Jurkat, Clone E6-1 (cell line): ENCODE measurements around the gene CD109. TPM values are rescaled to one million over a fixed set of nuclear protein-coding genes. Genes with fewer than 3 reads are reported as not detected.
"Not testable (repeated sequence)": the region's sequence is repeated elsewhere in the genome, so short reads cannot be mapped to it uniquely, and the experiment has no call there.

Experiments used
- DNase-seq: peaks from one replicate; pipeline ENCODE4 v3.0.0-alpha.2; 2011; ENCODE audit warnings: low read depth, low spot score
- H3K4me3 ChIP-seq: 2 replicates; pipeline ENCODE4 v1.5.1; 2011; ENCODE audit warnings: mild to moderate bottlenecking, low read length, control low read depth, moderate library complexity
- polyA plus RNA-seq: library from polyadenylated mRNA; unstranded; fragments of >200 nt; gene quantifications from one replicate; pipeline ENCODE4 v1.2.1, GENCODE V29; 2012; ENCODE audit warnings: missing spikeins; ENCODE audit not compliant: insufficient read length, insufficient read depth

CD109 gene
- 2.8 TPM for polyA plus RNA-seq

DNA sequence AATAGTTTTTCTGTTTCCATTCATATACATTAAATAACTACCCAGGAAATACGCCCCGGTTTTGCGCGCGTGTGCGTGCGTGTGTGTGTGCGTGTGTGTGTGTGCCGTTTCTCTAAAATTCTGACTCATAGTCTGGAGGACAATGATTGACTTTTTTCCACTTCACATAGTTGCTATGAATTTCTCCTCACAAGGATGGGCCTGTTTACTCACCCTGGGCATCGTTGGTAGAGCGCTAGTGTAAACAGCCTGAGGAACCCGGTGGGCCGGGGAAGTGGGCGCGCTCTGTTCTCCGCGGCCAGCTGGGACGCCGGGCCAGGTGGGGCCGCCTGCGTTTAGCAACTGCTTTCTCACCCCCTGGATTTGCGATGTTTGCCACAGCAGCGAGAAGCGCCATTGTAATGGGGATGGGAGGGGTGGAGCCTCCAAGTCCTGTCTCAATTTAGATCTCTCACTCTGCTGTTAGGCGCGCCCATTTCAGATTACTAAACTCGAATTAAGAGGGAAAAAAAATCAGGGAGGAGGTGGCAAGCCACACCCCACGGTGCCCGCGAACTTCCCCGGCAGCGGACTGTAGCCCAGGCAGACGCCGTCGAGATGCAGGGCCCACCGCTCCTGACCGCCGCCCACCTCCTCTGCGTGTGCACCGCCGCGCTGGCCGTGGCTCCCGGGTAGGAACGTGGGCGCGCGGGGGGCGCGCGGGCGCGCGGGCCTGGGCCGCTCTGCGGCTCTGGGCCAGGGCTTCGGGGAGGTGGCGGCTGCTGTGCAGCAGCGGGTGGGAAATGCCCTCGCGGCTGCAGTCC is at the start of gene CD109:
TSS of gene CD109 (plus strand) at position 585 of the 803 bp plus-strand sequence. CDS start at position 598, 13 bp downstream.
- H3K4me3 ChIP-seq = peak within 1 kb of the TSS; percentile 8
- peak; percentile 11 for DNase-seq

DNA sequence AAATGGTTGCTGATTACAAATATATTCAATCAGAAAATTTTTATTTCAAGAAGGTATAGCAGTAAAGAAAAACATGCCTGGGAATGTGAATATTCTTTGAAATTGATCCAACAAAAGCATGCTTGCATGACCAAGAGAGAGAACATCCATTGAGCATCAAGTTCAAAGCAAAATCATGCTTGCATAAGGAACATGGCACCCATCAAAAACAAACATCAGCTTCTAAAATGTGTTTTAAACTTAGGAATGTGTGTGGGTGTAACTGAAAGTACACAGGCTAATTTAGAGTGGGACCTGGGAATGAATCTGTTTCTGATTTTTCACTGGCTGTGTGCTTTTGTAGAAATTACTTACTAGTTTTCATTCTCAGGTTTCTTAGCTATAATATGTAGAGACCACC is 47.8 kb upstream of the CD109 start:
- no peak overlapping the region for H3K4me3 ChIP-seq
- no peak for DNase-seq

DNA sequence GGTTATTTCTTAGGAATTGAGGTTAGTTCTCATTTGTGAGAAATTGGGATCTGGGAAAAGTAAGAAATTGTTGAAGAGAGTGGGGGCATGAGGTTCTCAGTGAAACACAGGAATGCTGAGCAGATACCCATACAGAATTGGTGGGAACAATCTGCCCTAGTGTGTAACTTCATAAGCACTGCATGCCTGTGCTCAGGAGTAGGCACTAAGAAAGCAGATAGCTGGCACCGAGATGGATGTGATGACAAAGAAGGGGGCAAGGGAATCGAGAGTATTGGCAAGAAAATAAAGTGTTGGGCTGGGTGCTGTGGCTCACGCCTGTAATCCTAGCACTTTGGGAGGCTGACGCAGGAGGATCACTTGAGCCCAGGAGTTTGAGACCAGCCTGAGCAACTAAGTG is 46.2 kb upstream of the CD109 start:
- no peak for DNase-seq

DNA sequence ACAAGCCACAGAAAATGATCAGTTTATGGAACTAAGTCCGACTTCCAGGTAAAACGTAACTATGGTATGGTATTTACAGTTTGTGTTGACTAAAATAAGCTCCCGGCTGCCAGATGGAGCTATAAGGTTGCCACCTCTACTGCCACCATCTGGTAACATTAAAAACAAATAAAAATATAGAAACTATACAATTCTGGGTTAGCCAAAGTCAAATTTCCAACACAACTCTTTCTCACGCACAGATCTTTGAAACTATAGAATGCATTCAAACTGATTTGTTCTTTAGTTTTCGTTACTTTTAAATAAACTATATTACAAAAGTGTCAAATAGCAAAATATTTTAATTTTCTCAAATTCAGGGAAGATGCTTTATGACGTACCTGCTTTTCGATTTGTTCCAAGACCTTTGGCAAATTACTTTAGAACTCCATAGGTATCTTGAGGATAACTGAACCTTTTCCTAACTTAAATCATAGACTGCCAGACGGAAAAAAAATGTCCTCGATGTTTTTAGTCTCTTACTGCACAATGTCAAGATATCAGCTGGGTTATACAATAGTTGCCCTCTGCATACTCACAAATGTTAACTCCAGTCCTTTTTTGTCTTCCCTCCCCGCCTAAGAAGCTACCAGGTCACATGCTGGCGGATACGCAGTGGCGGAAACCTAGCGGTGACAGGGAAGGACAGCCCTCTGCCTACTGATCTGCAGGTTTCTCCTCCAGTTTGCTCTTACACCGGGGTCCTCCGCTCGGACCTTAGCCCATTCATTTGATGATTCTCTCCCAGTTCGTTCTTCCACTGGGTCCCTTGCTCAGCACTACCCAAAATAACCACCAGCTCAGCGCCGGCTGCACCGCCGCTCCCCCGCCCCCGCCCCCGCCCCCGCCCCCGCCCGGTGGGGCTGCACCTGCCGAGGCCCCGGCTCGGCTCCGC is 43.1 kb upstream of the CD109 start:
- H3K4me3 ChIP-seq = peak overlapping the region; percentile 77
- peak; percentile 79 for DNase-seq

More for the DNA sequence above, 46.2 kb upstream of the CD109 start:
- H3K4me3 ChIP-seq = no peak overlapping the region

DNA sequence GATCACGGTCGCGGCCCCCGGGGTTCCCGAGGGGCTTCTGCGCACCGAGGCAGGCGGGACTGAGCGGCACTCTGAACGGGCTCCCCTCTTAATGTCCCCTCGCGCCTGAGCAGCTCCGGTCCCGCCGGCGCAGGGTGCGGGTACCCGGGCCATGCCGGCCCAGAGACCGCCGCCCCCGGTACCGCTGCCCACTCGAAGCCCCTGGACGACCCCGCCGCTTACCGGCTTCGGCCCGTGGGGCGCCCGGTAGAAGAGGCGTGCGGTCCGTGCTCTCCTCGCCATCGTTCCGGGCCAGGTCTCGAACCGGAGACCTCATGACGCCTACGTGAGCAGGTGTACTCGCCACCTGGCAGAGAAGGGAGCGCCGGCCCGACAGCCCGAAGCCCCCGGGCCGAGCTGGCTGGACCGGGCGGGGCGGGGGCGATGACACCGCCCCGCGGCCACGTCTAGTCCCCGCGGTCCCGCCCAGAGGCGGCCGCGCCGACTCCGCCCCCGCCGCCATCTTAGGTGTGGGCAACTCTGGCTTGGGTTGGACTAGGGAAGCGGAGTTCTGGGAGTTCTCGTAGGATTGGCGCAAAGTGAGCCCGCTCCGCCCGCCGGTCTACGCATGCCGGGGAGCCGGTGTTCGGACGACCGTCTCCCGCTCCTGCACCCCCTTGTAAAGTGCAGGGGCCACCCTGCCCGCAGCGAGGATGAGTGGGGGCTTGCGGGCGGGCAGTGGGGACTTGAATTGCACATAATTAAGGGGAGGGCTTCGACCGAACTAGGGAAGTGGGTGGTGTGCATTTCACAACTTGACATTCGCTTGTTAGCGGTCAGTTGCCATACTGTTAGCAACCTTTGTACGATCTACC is 42.2 kb upstream of the CD109 start, which contains the start of gene SLC17A5:
TSS of gene SLC17A5 (minus strand) at position 422 of the 854 bp plus-strand sequence. CDS start at position 316, 106 bp downstream.
- H3K4me3 ChIP-seq = peak within 1 kb of the TSS; percentile 77
- DNase-seq = peak; percentile 85

DNA sequence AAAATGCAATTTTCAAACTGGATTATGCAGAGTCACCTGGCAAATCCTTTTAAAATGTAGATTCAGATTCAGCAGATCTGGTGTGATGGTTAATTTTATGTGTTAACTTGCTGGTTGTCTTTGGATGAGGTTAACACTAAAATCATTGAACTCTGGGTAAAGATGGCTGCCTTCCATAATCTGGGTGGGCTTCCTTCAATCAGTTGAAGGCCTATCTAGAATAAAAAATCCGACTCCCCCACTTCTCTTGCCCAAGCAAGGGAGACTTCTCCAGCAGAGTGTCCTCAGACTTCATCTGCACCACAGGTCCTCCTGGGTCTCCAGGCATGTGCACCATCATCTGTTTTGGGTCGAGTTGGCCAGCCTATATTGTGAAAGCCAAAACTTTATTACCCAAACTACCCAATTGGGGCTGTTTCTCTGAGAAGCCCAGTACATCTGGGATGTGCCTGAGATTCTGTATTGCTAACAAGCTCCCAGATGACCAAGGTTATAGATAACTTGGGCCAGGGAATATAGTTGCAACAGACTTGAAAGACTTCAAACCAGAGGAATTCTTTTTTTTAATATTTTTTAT is 40.6 kb upstream of the CD109 start:
- DNase-seq = no peak
- H3K4me3 ChIP-seq = peak overlapping the region; percentile 77; the same call in 1 of the 2 replicates

DNA sequence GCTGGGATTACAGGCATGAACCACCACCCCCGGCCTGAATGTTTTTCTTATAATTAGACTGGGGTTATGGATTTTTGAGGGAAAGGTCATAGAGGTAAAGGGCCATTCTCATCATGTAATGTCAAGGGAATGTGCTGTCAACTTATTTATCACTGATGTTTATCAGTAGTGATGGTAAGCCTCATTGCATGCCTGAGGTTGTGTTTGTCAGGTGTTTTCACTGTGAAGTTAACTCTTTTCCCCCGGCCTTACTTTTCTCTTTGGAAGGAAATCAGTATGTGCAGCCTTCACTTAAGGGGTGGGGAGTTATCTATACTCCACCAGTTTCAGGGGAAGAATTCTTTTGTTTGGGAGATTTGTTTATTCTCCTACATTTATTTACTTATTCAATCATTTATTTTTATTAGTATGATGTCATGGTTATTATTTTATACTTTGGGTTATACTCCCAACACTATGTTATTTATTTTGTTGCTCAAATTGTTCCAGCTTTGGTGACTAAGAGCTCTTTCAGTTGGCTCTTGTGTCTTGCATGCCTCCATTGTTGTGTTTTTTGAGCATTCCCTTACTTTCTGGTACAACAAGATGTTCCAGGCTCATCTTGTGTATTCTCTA is 39.4 kb upstream of the CD109 start:
- DNase-seq = no peak
- H3K4me3 ChIP-seq = no peak overlapping the region

DNA sequence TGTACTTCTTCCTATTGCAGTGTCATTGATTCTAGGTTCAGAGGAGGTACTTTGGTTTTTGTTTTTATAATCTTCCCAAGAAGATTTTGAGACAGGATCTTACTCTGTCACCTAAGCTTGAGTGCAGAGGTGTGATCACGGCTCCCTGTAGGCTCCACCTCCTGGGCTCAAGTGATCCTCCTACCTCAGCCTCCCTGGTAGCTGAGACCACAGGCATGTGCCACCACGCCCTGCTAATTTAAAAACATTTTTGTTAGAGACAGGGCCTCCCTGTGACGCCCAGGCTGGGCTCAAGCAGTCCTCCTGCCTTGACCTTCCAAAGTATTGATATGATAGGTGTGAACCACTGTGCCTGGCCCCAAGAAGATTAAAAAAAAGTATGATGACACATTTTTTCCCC is 38.8 kb upstream of the CD109 start:
- H3K4me3 ChIP-seq = no peak overlapping the region
- no peak for DNase-seq

DNA sequence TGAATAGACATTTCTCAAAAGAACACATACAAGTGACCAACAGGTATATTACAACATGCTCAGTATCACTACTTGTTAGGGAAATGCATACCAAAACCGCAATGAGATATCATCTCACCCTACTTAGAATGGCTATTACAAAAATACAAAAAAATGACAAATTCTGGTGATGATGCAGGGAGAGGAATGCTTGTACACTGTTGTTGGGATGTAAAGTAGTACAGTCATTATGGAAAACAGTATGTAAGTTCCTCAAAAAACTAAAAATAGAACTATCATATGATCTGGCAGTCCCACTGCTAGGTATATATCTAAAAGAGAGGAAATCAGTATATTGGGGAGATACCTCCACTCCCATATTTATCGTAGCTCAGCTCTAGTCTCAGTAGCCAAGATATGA is 31.3 kb upstream of the CD109 start:
- DNase-seq = no peak
- H3K4me3 ChIP-seq = no peak overlapping the region

DNA sequence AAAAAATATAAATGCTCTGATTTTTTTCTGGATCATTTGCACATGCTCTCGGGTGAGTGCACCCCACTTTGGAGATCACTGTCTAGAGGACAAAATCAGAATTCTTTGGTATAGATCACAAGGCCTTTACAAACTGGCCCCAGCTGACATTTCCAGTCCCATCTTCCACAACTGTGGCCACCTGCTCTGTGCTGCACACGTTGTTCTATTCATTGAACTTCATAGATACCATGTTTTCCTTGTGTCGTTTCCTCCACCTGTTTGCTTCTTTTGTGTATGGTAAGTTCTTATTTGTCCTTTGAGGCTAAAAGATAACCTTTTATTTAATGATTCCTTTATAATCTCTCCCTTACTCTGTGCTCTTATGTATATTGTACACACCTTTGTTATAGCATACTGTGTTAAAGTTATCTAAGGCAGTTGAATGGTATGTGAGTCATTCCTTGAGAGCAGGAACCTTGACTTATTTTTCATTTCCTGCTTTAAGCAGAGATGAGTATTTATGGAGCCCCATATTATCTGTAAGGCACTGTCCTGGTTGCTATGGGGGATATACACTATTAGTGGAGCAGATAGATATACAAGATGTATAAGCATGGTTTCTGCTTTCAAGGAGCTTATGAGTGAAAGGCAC is 30.2 kb upstream of the CD109 start:
- H3K4me3 ChIP-seq = no peak overlapping the region
- no peak for DNase-seq

DNA sequence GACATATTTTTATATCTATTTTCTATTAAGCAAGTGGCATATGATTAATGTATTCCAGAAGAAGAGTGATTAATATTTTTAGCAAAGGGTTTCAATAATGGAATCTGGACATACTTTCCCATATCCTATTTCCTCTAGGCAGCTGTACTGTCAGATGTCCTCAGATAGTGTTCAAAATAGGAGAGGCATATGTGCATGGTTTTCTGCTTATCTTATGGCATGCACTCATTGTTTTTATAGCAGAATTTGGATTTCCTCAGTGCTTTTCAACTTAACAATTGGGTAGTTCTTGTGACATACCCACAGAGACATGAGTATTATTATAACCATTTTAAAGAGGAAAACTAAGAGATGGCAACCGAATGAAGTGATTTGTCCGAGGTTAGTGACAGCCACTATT is 29.6 kb upstream of the CD109 start:
- DNase-seq = no peak

DNA sequence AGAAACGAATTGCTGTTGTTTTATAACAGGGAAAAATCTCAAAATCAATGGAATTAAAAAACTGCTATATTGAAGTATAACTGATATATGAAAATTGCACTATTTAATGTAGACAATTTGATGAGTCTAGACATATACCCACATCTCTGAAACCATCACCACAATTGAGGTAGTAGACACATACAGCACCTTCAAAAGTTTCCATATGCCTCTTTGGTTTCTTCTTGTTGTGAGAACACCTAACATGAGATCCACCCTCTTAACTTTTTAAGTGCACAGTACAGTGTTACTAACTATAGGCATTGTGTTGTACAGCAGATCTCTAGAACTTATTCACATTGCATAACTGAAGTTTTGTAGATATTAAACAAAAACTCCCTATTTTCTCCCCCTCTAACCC is 28.2 kb upstream of the CD109 start:
- H3K4me3 ChIP-seq = no peak overlapping the region
- no peak for DNase-seq

More for the DNA sequence above, 29.6 kb upstream of the CD109 start:
- H3K4me3 ChIP-seq = no peak overlapping the region

DNA sequence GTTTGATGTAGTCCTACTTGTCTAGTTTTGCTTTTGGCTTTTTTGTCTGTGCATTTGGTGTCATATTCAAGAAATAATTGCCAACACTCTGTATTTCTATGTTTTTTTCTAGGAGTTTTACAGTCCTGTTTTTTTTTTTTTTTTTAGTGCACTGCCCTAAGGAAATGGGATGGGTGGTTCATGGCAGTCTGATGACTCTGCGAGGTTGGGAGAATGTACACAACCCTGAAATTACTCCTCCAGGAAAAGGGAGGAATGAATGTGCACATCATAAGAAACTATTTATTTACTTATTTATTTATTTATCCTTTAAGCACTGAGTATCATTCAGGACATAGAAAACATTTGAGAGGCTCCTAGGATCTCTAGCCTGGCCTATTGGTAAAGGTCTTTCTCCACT is 27.0 kb upstream of the CD109 start:
- no peak for DNase-seq
- no peak overlapping the region for H3K4me3 ChIP-seq

DNA sequence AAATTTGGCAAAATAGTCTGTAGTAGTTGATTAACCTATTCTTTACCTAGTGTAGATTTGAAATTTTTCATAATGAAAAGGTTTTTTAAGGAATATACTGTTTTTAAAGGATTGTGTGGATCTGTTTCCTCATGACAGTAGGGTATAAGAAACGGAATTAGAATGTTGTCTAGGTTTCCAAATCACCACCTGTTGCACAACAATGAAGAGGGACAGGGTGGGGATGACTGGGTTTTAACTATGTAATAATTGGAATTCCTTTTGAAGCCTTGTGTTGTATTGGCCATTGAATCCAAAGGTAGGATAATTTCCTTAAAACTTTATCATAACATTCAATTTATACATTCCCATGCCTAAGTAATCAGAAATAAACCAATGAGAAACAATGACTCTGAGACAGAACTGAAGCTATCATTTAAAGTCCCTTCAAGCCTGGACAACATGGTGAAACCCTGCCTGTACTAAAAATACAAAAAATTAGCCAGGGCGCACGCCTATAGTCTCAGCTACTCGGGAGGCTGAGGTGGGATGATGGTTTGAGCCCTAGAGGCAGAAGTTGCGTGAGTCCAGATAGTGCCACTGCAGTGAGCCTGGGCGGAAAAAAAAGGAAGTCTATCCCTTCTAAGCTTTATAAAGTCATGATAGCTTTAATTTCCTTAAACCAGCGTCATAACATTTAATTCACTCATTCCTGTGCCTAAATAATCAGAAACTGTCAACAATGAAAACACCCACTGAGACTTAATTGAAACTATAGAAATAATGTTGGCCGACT is 23.9 kb upstream of the CD109 start:
- DNase-seq = no peak
- no peak overlapping the region for H3K4me3 ChIP-seq

DNA sequence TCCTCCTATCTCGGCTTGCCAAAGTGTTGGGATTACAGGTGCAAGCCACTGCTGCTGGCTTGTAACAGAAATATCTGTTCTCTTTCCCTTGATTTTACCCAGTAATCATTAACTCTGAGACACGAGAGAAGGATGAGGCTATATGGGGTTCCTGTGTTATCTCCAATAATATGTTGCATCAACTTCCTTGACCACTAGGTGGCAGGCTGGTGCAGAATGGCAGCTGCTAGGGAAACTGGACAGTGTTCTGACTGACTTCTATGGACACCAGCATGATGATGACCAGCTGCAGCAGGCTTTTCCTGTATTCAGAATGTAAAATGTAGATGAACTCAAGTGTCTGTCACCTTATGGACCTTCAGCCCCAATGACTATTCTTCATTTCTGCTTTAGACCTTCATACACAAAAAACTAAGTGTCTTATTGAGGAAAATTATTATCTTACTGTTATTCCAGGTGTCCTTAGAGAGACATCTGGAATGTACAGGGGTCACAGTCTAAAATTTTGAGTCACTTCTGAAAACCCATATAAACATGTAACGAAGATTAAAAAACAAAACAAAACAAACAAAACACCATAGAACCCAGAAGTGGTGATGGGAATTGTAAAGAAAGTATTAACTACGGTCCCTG is 20.4 kb upstream of the CD109 start:
- DNase-seq = no peak
- H3K4me3 ChIP-seq = no peak overlapping the region

DNA sequence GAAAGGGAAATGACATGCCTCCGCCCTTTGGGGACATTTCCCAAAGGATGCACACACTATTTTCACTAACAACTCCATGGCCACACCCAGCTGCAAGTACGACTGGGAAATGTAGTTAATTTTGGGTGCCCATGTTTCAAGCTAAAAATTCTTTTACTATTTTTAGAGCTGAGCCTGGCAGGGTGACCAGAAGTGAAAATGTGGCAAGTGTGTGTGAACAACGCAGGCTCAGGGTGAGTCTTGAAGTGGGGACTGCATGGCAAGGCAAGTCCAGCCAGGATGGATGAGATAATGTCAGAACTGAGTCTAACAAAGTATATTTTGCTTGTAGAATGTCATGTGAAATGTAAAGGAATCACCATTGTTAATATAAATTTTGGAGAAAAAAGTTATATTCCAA is 17.0 kb upstream of the CD109 start:
- no peak for DNase-seq

DNA sequence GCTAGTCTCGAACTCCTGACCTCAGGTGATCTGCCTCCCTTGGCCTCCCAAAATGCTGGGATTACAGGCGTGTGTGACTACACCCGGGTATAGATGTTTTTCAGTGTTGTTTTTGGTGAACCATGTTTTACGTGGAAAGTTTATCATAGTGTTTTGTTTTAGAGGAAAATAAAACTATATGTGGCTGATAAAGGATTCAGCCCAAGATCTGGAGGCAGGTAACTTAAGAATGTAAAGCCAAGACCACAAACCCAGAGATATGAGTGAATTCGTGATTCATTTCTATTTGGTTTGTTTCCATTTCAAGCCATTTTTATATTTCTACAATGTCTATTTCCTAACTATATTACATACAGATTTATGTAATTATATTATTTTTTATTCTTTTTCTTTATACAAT is 16.2 kb upstream of the CD109 start:
- not testable (repeated sequence) for DNase-seq, H3K4me3 ChIP-seq

More for the DNA sequence above, 17.0 kb upstream of the CD109 start:
- no peak overlapping the region for H3K4me3 ChIP-seq
